Testis (tissue), 3 donors: ENCODE results near the gene RAB11FIP3. TPM values are rescaled to one million over a fixed set of nuclear protein-coding genes. Genes with fewer than 3 reads are reported as not detected.

Experiments
- DNase-seq: peaks from one replicate; pipeline ENCODE4 v3.0.0-alpha.2; 2019
- H3K27ac ChIP-seq, 2 donors: fragments of 200-600 bp; sonication (generic); one replicate each; pipeline ENCODE4 v1.5.1; 2019
- H3K27me3 ChIP-seq: fragments of 200-600 bp; sonication (generic); one replicate; pipeline ENCODE4 v1.5.1; 2019
- H3K36me3 ChIP-seq: fragments of 200-600 bp; sonication (generic); one replicate; pipeline ENCODE4 v1.5.1; 2017; ENCODE audit warnings: low read depth; ENCODE audit errors: missing control alignments
- H3K4me1 ChIP-seq: fragments of 200-600 bp; sonication (generic); one replicate; pipeline ENCODE4 v1.5.1; 2019
- H3K4me3 ChIP-seq, 2 donors: fragments of 200-600 bp; sonication (generic); one replicate each; pipeline ENCODE4 v1.5.1; 2017 to 2019
- H3K9me3 ChIP-seq: fragments of 200-600 bp; sonication (generic); one replicate; pipeline ENCODE4 v1.5.1; 2017
- POLR2A ChIP-seq: fragments of 450-650 bp; IDR thresholded peaks from one replicate; pipeline ENCODE4 v1.6.1; 2017; ENCODE audit warnings: antibody characterized with exemption, mild to moderate bottlenecking, moderate library complexity
- WGBS, 2 donors: methylation state at CpG; one replicate each; pipeline ENCODE4 v1.1.5; 2018; 5-methylcytosine and 5-hydroxymethylcytosine counted together
- intact Hi-C: fragments of 100-400 bp; cut with DNase I; formaldehyde crosslinking; loops from one replicate; pipeline ENCODE4 v1.15.1; 2023; ENCODE audit warnings: low total_unique reads
- polyA plus RNA-seq: library from polyadenylated mRNA; stranded (reverse); fragments of 350-450 nt; fragmentation: Illumina TruSeq; extraction: RNeasy Lipid Tissue Mini Kit (QIAGEN cat#74804); gene quantifications from one replicate; pipeline ENCODE4 v1.2.3, GENCODE V29; 2014; ENCODE audit warnings: low read depth, low replicate concordance; ENCODE audit not compliant: insufficient read depth
- total RNA-seq, 2 donors: library from RNA; depleted of rRNA; stranded (reverse); fragments of >200 nt; gene quantifications; one replicate each; pipeline ENCODE4 v1.2.3, GENCODE V29; 2016
- TF ChIP-seq, protein P1 (sequence below), 3 experiments: fragments of 450-650 bp in 2 of 3; fragments of 200-600 bp in 1 of 3; sonication (generic) in 1 of 3; IDR thresholded peaks; one replicate each; pipeline ENCODE4 v1.5.1; 2016 to 2019; ENCODE audit warnings: antibody characterized with exemption in 3 of 3, mild to moderate bottlenecking in 2 of 3, moderate library complexity in 1 of 3

The RAB11FIP3 gene
- total and polyA plus RNA-seq, 3 donors from 2014 or later: 61.7 to 186 (median 166) TPM

DNA sequence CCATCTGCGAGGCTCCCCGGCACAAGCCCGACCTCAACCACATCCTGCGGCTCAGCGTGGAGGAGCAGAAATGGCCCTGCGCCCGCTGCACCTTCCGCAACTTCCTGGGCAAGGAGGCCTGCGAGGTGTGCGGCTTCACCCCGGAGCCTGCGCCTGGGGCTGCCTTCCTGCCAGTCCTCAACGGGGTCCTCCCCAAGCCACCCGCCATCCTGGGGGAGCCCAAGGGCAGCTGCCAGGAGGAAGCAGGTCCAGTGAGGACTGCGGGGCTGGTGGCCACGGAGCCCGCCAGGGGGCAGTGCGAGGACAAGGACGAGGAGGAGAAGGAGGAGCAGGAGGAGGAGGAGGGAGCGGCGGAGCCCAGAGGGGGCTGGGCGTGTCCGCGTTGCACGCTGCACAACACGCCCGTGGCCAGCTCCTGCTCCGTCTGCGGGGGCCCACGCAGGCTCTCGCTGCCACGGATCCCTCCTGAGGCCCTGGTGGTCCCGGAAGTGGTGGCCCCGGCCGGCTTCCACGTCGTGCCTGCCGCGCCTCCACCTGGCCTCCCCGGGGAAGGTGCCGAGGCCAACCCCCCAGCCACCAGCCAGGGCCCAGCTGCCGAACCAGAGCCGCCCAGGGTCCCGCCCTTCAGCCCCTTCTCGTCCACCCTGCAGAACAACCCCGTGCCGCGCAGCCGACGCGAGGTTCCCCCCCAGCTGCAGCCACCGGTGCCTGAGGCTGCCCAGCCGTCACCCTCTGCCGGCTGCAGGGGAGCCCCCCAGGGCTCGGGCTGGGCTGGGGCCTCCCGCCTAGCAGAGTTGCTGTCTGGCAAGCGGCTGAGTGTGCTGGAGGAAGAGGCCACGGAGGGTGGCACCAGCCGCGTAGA is 121.7 kb downstream of the RAB11FIP3 start:
- Histone ChIP-seq H3K36me3 (no peaks in the 10 kb centered on the region), H3K27me3 (no peaks in the 10 kb centered on the region), H3K9me3 (no peaks in the 10 kb centered on the region), H3K4me3 (no peak overlapping the region), H3K4me1 (no peaks in the 10 kb centered on the region), H3K27ac (no peak overlapping the region)
- DNase-seq: peak; percentile 84
- TF ChIP-seq, protein P1, sequence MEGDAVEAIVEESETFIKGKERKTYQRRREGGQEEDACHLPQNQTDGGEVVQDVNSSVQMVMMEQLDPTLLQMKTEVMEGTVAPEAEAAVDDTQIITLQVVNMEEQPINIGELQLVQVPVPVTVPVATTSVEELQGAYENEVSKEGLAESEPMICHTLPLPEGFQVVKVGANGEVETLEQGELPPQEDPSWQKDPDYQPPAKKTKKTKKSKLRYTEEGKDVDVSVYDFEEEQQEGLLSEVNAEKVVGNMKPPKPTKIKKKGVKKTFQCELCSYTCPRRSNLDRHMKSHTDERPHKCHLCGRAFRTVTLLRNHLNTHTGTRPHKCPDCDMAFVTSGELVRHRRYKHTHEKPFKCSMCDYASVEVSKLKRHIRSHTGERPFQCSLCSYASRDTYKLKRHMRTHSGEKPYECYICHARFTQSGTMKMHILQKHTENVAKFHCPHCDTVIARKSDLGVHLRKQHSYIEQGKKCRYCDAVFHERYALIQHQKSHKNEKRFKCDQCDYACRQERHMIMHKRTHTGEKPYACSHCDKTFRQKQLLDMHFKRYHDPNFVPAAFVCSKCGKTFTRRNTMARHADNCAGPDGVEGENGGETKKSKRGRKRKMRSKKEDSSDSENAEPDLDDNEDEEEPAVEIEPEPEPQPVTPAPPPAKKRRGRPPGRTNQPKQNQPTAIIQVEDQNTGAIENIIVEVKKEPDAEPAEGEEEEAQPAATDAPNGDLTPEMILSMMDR (IDR thresholded peaks at IDR 0.05): peak; percentile 58 to 70 (median 68)
- TF ChIP-seq POLR2A: no peak
- intact Hi-C loops: no loop called here
- WGBS, 2 donors: 69 to 81% methylated on average over 28 to 60 of the region's 60 CpGs

DNA sequence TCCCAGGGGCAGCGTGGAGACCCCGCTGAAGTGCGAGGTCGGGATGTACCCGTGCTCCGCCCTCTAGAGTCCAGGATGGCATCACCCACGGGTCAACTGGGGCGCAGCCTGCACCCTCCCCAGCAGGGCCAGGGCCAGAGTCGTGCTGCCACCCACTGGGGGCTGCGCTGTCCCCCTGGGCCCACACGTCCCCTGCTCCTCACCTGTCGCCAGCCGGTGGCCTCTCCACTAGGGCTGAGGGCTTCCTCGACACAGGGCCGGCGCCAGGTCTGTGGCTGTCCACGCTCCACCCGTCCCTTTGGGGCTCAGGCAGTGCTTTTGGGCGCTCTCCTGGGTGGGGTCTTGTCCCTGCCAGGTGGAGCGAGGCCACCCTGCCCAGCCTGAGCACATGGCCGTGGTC is 123.1 kb downstream of the RAB11FIP3 start:
- TF ChIP-seq, protein P1 (IDR thresholded peaks at IDR 0.05): no peak
- TF ChIP-seq POLR2A: no peak
- DNase-seq: no peak
- H3K36me3 ChIP-seq: no peaks in the 10 kb centered on the region
- no peaks in the 10 kb centered on the region for H3K9me3 ChIP-seq
- intact Hi-C loops: no loop called here
- H3K27me3 ChIP-seq: no peaks in the 10 kb centered on the region
- H3K27ac ChIP-seq: no peak overlapping the region
- no peaks in the 10 kb centered on the region for H3K4me1 ChIP-seq
- 93 to 100% methylated on average over 4 to 17 of the region's 21 CpGs for WGBS, 2 donors
- no peak overlapping the region for H3K4me3 ChIP-seq

DNA sequence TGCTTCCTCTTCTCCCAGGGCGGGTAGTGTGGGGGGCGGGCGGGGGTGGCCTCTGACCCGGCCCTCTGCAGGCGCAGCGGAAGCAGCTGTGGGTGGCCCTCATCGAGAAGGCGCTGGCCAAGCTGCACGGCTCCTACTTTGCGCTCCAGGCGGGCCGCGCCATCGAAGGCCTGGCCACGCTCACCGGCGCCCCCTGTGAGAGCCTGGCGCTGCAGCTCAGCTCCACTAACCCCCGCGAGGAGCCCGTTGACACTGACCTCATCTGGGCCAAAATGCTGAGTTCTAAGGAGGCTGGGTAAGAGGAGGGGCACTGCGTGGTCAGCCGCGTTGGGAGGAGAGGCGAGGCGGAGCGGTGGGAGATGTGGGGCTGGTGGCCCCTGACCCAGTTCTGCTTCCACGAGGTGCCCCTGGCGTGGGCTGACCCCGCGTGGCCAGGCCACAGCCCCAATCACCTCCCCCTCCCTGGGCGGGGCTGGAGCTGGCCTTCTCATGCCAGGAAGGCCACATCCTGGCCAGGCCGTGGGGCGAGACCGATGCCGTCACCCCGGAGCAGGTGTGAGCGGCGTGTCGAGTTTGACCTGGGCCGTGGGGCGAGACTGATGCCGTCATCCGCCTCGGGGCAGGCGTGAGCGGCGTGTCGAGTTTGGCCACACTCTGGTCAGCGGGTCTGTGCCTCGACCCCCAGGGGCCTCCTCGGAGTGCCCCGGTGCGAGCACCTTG is 124.3 kb downstream of the RAB11FIP3 start:
- no peaks in the 10 kb centered on the region for H3K36me3 ChIP-seq
- intact Hi-C loops: no loop called here
- TF ChIP-seq, protein P1 (IDR thresholded peaks at IDR 0.05): no peak
- TF ChIP-seq POLR2A: no peak
- 94 to 96% methylated on average over 40 to 50 of the region's 54 CpGs for WGBS, 2 donors
- H3K4me3 ChIP-seq: no peak overlapping the region
- H3K4me1 ChIP-seq: no peaks in the 10 kb centered on the region
- H3K9me3 ChIP-seq: no peaks in the 10 kb centered on the region
- H3K27ac ChIP-seq: no peak overlapping the region
- no peak for DNase-seq
- H3K27me3 ChIP-seq: no peaks in the 10 kb centered on the region

DNA sequence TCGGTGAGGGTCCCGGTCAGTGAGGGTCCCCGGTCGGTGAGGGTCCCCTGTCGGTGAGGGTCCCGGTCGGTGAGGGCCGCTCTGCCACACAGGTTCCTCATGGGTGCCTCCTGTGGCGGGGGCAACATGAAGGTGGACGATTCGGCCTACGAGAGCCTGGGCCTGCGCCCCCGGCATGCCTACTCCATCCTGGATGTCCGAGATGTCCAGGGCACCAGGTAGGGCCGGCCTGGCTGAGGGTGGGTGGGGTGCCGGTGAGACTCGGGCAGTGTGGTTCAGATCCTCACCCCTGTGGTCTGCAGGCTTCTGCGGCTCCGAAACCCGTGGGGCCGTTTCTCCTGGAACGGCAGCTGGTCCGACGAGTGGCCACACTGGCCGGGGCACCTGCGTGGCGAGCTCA is 125.8 kb downstream of the RAB11FIP3 start:
- WGBS, 2 donors: 95 to 98% methylated on average over 13 to 26 of the region's 28 CpGs
- Histone ChIP-seq H3K4me3 (no peak overlapping the region), H3K4me1 (no peaks in the 10 kb centered on the region), H3K9me3 (no peaks in the 10 kb centered on the region), H3K36me3 (no peaks in the 10 kb centered on the region), H3K27ac (no peak overlapping the region), H3K27me3 (no peaks in the 10 kb centered on the region)
- DNase-seq: no peak
- intact Hi-C loops: no loop called here
- TF ChIP-seq POLR2A: no peak
- TF ChIP-seq, protein P1 (IDR thresholded peaks at IDR 0.05): no peak
